HepG2 (cell line): Measurements from ENCODE around the gene MYO1E. TPM values are rescaled to one million over a fixed set of nuclear protein-coding genes. Genes with fewer than 3 reads are reported as not detected.

Experiments used
- HNRNPK ChIP-seq: fragments of 200-400 bp; formaldehyde crosslinking; IDR thresholded peaks from 2 replicates; pipeline ENCODE4 v1.6.1; 2018; ENCODE audit warnings: low read length, low read depth, moderate library complexity, mild to moderate bottlenecking; ENCODE audit not compliant: poor library complexity, severe bottlenecking
- KMT2B ChIP-seq: IDR thresholded peaks from 2 replicates; pipeline ENCODE4 v1.6.1; 2016; ENCODE audit warnings: missing genetic modification reagents, missing compliant biosample characterization
- MLLT10 ChIP-seq: sonication (generic); formaldehyde crosslinking; IDR thresholded peaks from 2 replicates; pipeline ENCODE4 v1.4.0; 2020; ENCODE audit warnings: missing genetic modification reagents
- NFKB2 ChIP-seq: sonication (generic); formaldehyde crosslinking; IDR thresholded peaks from 2 replicates; pipeline ENCODE4 v1.4.0; 2020; ENCODE audit warnings: missing genetic modification reagents, borderline replicate concordance
- SPEN ChIP-seq: sonication (generic); formaldehyde crosslinking; IDR thresholded peaks from 2 replicates; pipeline ENCODE4 v1.5.1; 2020; ENCODE audit warnings: low read depth, mild to moderate bottlenecking, missing genetic modification reagents
- ZBTB42 ChIP-seq: sonication (generic); formaldehyde crosslinking; IDR thresholded peaks from 2 replicates; pipeline ENCODE4 v1.5.0; 2020; ENCODE audit warnings: mild to moderate bottlenecking, missing genetic modification reagents
- ZNF614 ChIP-seq: IDR thresholded peaks from 2 replicates; pipeline ENCODE4 v1.6.1; 2018; ENCODE audit warnings: missing biosample characterization, missing genetic modification reagents, inconsistent platforms, borderline replicate concordance
- polyA plus RNA-seq, 8 experiments: library from polyadenylated mRNA; depleted of rRNA in 3 of 8; stranded (reverse) in 7 of 8; unstranded in 1 of 8; fragments of >200 nt; fragmentation: Illumina TruSeq in 4 of 8; extraction: Trizol in 4 of 8; gene quantifications; 2 replicates each; pipeline versions ENCODE4 v1.2.1 to v1.2.3, GENCODE V29; 2011 to 2016; ENCODE audit warnings: low read depth in 4 of 8, missing spikeins in 1 of 8, mixed read lengths in 1 of 8; ENCODE audit not compliant: insufficient read depth in 1 of 8
- total RNA-seq, 5 experiments: library from RNA; depleted of rRNA; stranded (reverse); fragments of >200 nt; fragmentation: Illumina TruSeq; extraction: Trizol; gene quantifications; 2 replicates each; pipeline ENCODE4 v1.2.3, GENCODE V29; 2016; ENCODE audit warnings: low read depth in 1 of 5
- TF ChIP-seq, protein P1 (sequence below): sonication (generic); formaldehyde crosslinking; IDR thresholded peaks from 2 replicates; pipeline ENCODE4 v1.4.0; 2020; ENCODE audit warnings: missing genetic modification reagents, borderline replicate concordance
- TF ChIP-seq, protein P2 (sequence below): sonication (generic); formaldehyde crosslinking; IDR thresholded peaks from 2 replicates; pipeline ENCODE4 v1.4.0; 2020; ENCODE audit warnings: mild to moderate bottlenecking, missing genetic modification reagents
- TF ChIP-seq, protein P3 (sequence below): sonication (generic); formaldehyde crosslinking; IDR thresholded peaks from 2 replicates; pipeline ENCODE4 v1.4.0; 2020; ENCODE audit warnings: mild to moderate bottlenecking, missing genetic modification reagents
- TF ChIP-seq, protein P4 (sequence below): sonication (generic); formaldehyde crosslinking; IDR thresholded peaks from 2 replicates; pipeline ENCODE4 v1.5.1; 2020; ENCODE audit warnings: mild to moderate bottlenecking, moderate library complexity, missing genetic modification reagents
- TF ChIP-seq, protein P5 (sequence below): IDR thresholded peaks from 2 replicates; pipeline ENCODE4 v1.6.1; 2016; ENCODE audit warnings: low read depth, borderline replicate concordance
- TF ChIP-seq, protein P6 (sequence below): sonication (generic); formaldehyde crosslinking; IDR thresholded peaks from 2 replicates; pipeline ENCODE4 v1.5.0; 2020; ENCODE audit warnings: missing genetic modification reagents
- TF ChIP-seq, protein P7 (sequence below): sonication (generic); formaldehyde crosslinking; IDR thresholded peaks from 2 replicates; pipeline ENCODE4 v1.4.0; 2020; ENCODE audit warnings: missing genetic modification reagents

MYO1E gene
- total and polyA plus RNA-seq, 2 of the 13 experiments (the other 11 are each of a cell fraction or from before 2014, with no cell fraction given): 15.7 to 25.1 TPM

DNA sequence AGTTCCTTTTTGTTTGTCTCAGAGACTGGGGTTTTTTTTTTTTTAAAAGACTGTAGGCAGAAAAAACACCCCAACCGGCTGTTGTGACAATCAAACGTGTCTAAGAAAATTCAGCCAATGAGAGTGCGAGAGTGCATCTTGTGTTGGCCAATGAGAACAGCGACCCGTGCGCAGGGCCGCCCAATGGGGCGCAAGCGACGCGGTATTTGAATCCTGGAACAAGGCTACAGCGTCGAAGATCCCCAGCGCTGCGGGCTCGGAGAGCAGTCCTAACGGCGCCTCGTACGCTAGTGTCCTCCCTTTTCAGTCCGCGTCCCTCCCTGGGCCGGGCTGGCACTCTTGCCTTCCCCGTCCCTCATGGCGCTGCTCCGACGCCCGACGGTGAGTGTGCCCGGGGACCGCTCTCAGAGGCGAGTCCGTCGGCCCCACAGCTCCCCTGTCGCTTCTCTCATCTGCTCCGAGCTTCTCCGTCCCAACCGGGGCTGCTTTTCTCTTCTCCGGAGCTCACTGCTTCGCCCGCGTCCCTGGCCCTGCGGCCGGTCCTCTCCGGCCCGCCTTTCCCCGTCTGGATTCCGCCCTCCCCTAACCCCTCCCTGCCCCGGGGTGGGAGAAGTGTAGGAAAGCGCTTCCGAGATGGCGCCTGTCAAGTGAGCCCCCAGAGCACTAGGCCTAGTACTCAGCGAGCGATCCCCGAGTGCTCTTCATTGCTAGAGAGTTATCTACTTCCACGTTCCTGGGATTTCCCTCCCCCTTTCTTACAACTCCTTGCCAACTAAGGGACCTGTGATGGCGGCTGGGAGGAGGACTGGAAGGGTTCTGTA is 267.5 kb downstream of the MYO1E start, which contains the start of gene CCNB2 (continued):
- TF ChIP-seq, protein P1, sequence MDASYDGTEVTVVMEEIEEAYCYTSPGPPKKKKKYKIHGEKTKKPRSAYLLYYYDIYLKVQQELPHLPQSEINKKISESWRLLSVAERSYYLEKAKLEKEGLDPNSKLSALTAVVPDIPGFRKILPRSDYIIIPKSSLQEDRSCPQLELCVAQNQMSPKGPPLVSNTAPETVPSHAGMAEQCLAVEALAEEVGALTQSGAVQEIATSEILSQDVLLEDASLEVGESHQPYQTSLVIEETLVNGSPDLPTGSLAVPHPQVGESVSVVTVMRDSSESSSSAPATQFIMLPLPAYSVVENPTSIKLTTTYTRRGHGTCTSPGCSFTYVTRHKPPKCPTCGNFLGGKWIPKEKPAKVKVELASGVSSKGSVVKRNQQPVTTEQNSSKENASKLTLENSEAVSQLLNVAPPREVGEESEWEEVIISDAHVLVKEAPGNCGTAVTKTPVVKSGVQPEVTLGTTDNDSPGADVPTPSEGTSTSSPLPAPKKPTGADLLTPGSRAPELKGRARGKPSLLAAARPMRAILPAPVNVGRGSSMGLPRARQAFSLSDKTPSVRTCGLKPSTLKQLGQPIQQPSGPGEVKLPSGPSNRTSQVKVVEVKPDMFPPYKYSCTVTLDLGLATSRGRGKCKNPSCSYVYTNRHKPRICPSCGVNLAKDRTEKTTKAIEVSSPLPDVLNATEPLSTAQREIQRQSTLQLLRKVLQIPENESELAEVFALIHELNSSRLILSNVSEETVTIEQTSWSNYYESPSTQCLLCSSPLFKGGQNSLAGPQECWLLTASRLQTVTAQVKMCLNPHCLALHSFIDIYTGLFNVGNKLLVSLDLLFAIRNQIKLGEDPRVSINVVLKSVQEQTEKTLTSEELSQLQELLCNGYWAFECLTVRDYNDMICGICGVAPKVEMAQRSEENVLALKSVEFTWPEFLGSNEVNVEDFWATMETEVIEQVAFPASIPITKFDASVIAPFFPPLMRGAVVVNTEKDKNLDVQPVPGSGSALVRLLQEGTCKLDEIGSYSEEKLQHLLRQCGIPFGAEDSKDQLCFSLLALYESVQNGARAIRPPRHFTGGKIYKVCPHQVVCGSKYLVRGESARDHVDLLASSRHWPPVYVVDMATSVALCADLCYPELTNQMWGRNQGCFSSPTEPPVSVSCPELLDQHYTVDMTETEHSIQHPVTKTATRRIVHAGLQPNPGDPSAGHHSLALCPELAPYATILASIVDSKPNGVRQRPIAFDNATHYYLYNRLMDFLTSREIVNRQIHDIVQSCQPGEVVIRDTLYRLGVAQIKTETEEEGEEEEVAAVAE (CRISPR knock-in tag): 0 out of 2 replicates have a peak, but pooled peaks have one; percentile 27
- TF ChIP-seq, protein P2, sequence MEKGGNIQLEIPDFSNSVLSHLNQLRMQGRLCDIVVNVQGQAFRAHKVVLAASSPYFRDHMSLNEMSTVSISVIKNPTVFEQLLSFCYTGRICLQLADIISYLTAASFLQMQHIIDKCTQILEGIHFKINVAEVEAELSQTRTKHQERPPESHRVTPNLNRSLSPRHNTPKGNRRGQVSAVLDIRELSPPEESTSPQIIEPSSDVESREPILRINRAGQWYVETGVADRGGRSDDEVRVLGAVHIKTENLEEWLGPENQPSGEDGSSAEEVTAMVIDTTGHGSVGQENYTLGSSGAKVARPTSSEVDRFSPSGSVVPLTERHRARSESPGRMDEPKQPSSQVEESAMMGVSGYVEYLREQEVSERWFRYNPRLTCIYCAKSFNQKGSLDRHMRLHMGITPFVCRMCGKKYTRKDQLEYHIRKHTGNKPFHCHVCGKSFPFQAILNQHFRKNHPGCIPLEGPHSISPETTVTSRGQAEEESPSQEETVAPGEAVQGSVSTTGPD (CRISPR knock-in tag): no peak
- TF ChIP-seq NFKB2 (CRISPR knock-in tag): peak; percentile 64; the same call in 1 of the 2 replicates
- peak; percentile 14 for TF ChIP-seq HNRNPK
- TF ChIP-seq, protein P3, sequence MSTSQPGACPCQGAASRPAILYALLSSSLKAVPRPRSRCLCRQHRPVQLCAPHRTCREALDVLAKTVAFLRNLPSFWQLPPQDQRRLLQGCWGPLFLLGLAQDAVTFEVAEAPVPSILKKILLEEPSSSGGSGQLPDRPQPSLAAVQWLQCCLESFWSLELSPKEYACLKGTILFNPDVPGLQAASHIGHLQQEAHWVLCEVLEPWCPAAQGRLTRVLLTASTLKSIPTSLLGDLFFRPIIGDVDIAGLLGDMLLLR (CRISPR knock-in tag): 0 out of 2 replicates have a peak, but pooled peaks have one; percentile 57
- TF ChIP-seq, protein P4, sequence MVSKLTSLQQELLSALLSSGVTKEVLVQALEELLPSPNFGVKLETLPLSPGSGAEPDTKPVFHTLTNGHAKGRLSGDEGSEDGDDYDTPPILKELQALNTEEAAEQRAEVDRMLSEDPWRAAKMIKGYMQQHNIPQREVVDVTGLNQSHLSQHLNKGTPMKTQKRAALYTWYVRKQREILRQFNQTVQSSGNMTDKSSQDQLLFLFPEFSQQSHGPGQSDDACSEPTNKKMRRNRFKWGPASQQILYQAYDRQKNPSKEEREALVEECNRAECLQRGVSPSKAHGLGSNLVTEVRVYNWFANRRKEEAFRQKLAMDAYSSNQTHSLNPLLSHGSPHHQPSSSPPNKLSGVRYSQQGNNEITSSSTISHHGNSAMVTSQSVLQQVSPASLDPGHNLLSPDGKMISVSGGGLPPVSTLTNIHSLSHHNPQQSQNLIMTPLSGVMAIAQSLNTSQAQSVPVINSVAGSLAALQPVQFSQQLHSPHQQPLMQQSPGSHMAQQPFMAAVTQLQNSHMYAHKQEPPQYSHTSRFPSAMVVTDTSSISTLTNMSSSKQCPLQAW: 0 out of 2 replicates have a peak, but pooled peaks have one; percentile 4
- 0 out of 2 replicates have a peak, but pooled peaks have one; percentile 72 for TF ChIP-seq ZBTB42 (CRISPR knock-in tag)
- TF ChIP-seq, protein P5, sequence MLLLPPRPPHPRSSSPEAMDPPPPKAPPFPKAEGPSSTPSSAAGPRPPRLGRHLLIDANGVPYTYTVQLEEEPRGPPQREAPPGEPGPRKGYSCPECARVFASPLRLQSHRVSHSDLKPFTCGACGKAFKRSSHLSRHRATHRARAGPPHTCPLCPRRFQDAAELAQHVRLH: 0 out of 2 replicates have a peak, but pooled peaks have one; percentile 31
- no peak for TF ChIP-seq MLLT10 (CRISPR knock-in tag)
- TF ChIP-seq, protein P6, sequence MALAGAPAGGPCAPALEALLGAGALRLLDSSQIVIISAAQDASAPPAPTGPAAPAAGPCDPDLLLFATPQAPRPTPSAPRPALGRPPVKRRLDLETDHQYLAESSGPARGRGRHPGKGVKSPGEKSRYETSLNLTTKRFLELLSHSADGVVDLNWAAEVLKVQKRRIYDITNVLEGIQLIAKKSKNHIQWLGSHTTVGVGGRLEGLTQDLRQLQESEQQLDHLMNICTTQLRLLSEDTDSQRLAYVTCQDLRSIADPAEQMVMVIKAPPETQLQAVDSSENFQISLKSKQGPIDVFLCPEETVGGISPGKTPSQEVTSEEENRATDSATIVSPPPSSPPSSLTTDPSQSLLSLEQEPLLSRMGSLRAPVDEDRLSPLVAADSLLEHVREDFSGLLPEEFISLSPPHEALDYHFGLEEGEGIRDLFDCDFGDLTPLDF (CRISPR knock-in tag): 0 out of 2 replicates have a peak, but pooled peaks have one; percentile 30
- peak; percentile 85 for TF ChIP-seq KMT2B
- 0 out of 2 replicates have a peak, but pooled peaks have one; percentile 15 for TF ChIP-seq ZNF614 (CRISPR knock-in tag)
- peak; percentile 16 for TF ChIP-seq SPEN
- TF ChIP-seq, protein P7, sequence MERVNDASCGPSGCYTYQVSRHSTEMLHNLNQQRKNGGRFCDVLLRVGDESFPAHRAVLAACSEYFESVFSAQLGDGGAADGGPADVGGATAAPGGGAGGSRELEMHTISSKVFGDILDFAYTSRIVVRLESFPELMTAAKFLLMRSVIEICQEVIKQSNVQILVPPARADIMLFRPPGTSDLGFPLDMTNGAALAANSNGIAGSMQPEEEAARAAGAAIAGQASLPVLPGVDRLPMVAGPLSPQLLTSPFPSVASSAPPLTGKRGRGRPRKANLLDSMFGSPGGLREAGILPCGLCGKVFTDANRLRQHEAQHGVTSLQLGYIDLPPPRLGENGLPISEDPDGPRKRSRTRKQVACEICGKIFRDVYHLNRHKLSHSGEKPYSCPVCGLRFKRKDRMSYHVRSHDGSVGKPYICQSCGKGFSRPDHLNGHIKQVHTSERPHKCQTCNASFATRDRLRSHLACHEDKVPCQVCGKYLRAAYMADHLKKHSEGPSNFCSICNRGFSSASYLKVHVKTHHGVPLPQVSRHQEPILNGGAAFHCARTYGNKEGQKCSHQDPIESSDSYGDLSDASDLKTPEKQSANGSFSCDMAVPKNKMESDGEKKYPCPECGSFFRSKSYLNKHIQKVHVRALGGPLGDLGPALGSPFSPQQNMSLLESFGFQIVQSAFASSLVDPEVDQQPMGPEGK (CRISPR knock-in tag): peak; percentile 56
